Measurements from ENCODE around the gene ZER1.

The ZER1 gene

DNA sequence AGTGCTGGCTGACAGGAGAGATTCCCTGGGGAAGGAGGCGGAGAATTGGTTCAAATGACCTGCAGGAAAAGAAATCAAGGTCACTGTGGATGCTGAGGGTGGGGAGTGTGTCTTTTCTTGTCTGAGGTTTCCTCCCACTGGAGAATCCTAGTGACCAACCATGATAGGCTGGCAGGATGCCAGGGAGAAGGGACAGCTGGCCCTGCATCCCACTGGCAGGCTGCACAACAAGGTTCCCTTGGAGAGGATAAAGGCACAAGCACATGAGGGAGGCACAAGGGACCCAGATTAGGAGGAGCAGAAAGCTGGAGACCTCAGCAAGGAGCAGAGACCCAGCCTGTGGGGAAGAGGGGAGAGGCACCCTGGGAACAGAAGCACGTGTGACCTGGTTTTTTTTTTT is 36.4 kb downstream of the ZER1 start:
- no peak for DNase-seq (ENCODE audit: low read depth in 3 of 3)

GRCh38 chr9:128733256-128733655 is 38.5 kb downstream of the ZER1 start:
- DNase-seq (ENCODE audit: low read depth in 3 of 3), result peak in 1 of 3 experiments; percentile 4

DNA sequence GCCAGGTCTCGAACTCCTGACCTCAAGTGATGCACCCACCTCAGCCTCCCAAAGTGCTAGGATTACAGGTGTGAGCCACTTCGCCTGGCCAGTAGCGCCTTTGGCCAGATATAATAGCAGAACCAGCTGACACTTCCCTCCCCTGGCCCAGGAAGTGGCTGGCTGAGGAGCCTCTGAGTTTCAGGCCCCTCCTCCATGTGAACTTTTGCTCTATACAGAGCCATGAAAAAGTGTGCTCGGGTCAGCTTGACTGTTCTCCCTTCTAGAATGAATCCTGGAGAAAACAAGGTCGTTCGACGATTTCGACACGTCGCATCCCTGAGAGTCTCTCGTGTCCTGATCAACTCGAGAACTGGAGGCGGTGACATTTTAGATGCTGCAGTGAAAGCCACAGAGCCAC is 39.2 kb downstream of the ZER1 start:
- DNase-seq (ENCODE audit: low read depth in 3 of 3), result no peak

DNA sequence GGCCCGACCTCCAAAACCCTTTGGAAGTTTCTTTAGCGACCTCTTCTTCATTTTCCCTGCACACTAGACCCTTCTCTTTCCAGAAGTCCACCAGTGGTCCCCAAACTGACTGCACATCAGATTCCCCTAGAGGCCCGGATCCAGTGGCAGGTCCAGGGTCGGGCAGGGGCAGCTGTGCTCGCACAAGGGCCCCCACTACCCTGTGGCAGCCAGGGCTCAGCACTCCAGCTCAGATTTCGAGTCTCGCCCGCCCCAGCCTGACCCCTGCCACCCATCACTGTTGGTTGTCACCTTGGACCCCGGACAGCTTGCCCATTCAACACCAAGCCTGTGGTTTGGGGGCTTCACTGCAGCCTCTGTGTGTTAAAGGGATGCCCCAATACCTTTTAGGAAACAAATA is 40.0 kb downstream of the ZER1 start:
- DNase-seq (ENCODE audit: low read depth in 3 of 3), result no peak

- DNase-seq (ENCODE audit: low read depth in 3 of 3), result no peak
Measured at GRCh38 chr9:128731093-128731492, 40.6 kb downstream of the ZER1 start.

GRCh38 chr9:128729766-128730517 is 41.8 kb downstream of the ZER1 start:
- no peak for DNase-seq (ENCODE audit: low read depth in 3 of 3)

GRCh38 chr9:128729302-128729701 is 42.4 kb downstream of the ZER1 start:
- no peak for DNase-seq (ENCODE audit: low read depth in 3 of 3)

DNA sequence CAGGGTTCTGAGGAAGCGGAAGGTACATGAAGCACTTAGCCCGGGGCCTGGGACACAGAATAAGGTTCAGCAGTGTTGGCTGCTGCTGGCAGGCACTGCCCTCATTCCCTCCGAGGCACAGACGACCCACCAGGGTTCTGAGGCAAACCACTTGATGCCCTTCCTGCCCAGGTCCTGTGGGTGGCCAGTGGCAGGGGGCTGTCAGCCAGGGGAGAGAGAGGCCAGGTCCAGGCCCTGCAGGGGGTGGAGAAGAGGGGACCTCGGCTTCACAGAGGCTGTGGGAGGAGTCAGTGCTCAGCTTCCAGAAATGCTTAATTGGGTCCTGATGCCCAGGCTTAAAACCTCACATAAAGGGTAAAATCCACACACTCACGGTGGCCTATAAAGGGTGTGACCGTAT is 43.4 kb downstream of the ZER1 start:
- DNase-seq (ENCODE audit: low read depth in 3 of 3), result no peak

DNA sequence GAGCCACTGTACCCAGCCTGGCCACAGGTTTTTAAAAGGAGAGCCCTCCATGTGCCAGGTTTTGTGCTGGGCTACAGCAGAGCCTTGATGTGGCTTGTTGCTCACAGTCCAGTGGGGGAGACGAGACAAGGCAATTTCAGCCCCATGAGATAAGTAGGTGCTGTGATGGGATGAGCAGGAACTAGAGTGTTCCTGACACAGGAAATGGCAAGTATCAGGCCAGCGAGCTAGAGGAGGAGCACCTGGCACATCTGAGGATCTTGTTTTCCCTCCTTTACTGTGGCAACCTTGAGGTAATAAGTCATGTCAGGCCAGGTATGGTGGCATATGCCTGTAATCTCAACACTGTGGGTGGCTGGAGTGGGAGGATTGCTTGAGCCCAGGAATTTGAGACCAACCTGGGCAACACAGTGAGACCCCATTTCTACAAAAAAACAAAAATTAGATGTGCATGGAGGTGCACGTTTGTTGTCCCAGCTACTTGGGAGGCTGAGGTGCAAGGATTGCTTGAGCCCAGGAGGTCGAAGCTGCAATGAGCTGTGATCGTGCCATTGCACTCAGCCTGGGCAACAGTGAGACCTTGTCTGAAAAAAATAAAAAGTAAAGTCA is 44.0 kb downstream of the ZER1 start:
- DNase-seq (ENCODE audit: low read depth in 3 of 3), result no peak

- DNase-seq (ENCODE audit: low read depth in 3 of 3), result no peak
Measured at GRCh38 chr9:128724744-128725211, 46.9 kb downstream of the ZER1 start.

GRCh38 chr9:128723866-128724743 is 47.6 kb downstream of the ZER1 start, which contains the start of gene ZDHHC12:
Gene ZDHHC12 (minus strand): TSS chr9:128724127. CDS start chr9:128724093, 34 bp downstream.
- peak; percentile 94 to 98 (median 97) for DNase-seq (ENCODE audit: low read depth in 3 of 3)

GRCh38 chr9:128723352-128723865 is 48.3 kb downstream of the ZER1 start:
- DNase-seq (ENCODE audit: low read depth in 3 of 3), result no peak

GRCh38 chr9:128722380-128723351 is 49.1 kb downstream of the ZER1 start:
- no peak for DNase-seq (ENCODE audit: low read depth in 3 of 3)

- no peak for DNase-seq (ENCODE audit: low read depth in 3 of 3)
Measured at GRCh38 chr9:128721487-128722010, 50.2 kb downstream of the ZER1 start.

- no peak for DNase-seq (ENCODE audit: low read depth in 3 of 3)
Measured at GRCh38 chr9:128720841-128721486, 50.8 kb downstream of the ZER1 start.

DNA sequence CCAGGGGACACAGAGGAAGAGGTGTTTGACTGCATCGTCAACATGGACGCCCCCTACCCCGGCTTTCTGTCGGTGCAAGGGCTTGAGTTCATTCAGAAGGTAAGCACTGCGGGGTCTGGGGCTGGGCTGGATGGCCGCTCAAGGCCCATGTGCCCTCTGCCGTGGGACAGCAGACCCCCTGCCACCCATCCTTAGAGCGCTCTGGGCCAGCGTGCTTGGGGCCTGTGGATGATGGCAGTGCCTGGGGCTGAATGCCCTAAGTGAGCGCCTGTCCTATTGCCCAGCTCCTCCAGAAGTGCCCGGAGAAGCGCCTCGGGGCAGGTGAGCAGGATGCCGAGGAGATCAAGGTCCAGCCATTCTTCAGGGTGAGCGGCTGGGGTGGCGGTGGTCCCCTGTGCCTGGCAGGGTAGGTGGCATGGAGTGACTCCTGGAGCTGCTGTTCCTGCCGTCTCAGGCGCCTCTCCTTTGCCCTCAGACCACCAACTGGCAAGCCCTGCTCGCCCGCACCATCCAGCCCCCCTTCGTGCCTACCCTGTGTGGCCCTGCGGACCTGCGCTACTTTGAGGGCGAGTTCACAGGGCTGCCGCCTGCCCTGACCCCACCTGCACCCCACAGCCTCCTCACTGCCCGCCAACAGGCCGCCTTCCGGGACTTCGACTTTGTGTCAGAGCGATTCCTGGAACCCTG is 51.7 kb downstream of the ZER1 start:
- no peak for DNase-seq (ENCODE audit: low read depth in 3 of 3)

GRCh38 chr9:128718475-128718874 is 53.3 kb downstream of the ZER1 start:
- no peak for DNase-seq (ENCODE audit: low read depth in 3 of 3)

GRCh38 chr9:128718047-128718446 is 53.7 kb downstream of the ZER1 start:
- no peak for DNase-seq (ENCODE audit: low read depth in 3 of 3)

GRCh38 chr9:128716581-128717254 is 55.0 kb downstream of the ZER1 start:
- DNase-seq (ENCODE audit: low read depth in 3 of 3), result no peak

Data from stimulated activated CD4-positive, alpha-beta T cell treated with anti-CD3 and anti-CD28 coated beads, TNF-alpha, amount 100 ng/mL, for 4 hours (primary cell).